ELR (cell line): Measurements from ENCODE around the gene MAGI2.

Experiments used
- DNase-seq: peaks from one replicate; pipeline ENCODE4 v3.0.0-alpha.2; 2015; ENCODE audit warnings: low read depth

Gene MAGI2

DNA sequence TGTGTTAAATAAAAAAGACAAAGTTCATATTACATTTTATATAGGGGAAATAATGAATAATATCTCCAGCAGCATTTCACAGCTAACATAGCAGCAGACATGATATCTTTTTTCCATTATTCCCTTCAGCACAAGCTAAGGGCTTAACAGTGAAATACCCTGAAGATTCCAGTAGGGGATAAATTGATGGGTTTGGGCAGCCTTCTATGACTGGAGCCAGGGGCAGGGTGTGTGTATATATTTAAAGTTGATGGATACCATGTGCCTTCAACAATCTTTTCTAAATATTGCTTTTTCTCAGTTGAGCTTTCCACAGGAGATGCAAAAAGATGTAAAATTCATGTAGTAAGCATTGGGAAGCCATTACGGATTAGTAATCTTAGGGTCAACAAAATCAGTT, 151.2 kb downstream of the MAGI2 start:
- no peak for DNase-seq

DNA sequence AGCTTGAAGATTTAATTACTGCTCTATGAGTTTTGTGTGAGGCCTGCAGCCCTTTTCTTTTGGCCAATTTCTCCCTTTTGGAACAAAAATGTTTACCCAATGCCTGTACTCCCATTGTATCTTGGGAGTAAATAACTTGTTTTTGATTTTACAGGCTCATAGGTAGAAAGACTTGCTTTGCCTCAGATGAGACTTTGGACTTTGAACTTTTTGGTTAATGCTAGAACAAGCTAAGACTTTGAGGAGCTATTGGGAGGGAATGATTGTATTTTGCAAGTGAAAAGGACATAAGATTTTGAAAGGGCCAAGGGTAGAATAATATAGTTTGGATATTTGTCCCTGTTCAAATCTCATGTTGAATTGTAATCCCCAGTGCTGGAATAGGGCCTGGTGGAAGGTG, 152.0 kb downstream of the MAGI2 start:
- DNase-seq: no peak

DNA sequence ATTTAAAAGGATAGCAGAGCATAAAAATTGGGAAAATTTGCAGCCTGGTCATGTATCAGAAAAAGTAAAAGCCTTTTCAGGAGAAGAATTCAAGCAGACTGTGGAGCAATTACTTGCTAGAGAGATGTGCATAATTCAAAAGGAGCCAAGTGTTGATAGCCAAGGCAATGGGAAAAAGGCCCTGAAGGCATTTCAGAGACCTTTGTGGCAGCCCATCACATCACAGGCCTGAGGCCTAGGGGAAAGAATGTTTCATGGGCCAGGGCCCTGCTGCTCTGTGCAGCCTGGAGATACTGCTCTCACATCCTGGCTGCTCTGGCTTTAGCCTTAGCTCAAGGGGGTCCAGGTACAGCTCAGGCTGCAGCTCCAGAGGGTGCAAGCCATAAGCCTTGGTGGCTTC, 152.9 kb downstream of the MAGI2 start:
- no peak for DNase-seq

- peak; percentile 60 for DNase-seq
Observed at GRCh38 chr7:79298145-79298760, 155.2 kb downstream of the MAGI2 start.

DNA sequence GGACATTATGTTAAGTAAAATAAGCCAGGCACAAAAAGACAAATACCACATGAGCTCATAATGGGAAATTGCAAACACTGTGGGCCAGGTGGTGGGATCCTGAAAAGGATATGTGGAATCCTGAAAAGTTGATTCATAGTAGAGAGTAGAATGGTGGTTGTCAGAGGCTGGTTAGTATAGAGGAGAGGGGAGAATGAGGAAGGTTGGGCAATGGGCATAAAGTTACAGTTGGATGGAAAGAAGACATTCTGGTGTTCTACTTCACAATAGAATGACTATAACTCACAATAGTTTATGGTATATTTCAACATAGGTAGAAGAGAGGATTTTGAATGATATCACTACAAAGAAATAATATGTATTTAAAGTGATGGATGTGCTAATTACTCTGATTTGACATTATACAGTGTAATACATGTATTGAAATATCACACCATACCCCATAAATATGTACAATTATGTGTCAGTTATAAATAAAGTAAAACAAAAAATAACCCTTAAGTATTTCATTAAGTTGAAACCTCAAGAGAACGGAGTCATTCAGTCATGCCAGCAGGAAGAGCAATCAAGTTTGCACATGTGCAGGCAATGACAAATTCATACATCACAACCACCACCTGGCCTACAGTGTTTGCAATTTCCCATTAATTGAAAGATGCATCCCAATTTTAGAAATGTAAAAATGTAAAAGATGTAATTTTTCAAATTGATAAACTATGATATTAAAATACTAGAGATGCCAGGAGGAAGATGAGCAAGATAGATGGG, 156.7 kb downstream of the MAGI2 start:
- peak; percentile 32 for DNase-seq

GRCh38 chr7:79293655-79294142, 159.8 kb downstream of the MAGI2 start:
- peak; percentile 61 for DNase-seq

DNA sequence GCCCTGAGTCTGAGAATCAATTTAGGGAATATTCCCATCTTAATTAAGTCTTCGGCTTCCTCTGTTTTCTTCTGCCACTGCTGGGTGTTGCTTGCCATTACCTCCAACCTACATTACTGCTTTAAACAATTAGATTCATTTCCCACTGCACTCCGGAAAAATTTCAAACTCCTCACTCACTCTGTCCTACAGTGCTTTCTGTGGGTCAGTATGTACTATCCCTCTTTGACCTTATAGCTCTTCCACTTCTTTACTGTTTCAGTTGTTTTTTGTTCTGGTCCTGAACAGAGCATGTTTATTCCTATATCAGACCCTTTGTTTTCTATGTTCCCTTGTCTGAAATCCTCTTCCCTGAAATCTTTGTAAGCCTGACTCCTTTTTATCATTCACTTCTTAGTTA, 160.6 kb downstream of the MAGI2 start:
- DNase-seq: no peak

DNA sequence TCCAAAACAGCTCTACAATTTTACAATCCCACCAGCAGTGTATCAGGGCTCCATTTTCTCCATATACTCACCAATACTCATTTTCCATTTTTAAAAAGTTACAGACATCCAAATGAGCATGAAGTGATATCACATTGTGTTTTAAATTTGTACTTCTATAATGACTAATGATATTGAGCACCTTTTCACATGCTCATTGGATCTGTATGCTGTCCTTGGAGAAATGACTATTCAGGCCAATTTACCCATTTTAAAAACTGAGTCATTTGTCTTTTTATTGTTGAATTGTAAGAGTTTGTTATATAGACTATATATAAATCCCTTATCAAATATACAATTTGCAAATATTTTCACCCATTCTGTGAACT, 162.0 kb downstream of the MAGI2 start:
- peak; percentile 40 for DNase-seq

GRCh38 chr7:79290841-79291497, 162.5 kb downstream of the MAGI2 start:
- DNase-seq: peak; percentile 78

GRCh38 chr7:79290398-79290797, 163.1 kb downstream of the MAGI2 start:
- no peak for DNase-seq

- DNase-seq: no peak
Observed at GRCh38 chr7:79288655-79289054, 164.8 kb downstream of the MAGI2 start.

DNA sequence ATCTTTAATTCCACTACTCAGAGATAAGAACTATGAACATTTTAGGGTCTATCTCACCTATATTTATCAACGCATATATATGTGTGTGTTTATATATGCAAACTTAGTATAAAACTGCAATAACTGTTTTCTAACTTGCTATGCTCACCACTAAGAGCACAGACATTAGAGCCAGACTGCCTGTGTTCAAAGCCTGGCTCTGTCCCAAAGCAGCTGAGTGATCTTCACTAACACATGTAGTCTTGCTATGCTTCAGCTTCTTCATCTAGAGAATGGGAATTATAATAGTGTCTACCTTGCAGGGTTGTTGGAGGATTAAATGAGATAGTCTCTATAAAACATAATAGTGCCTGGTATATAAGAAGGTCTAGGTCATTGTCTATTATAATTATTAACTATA, 165.5 kb downstream of the MAGI2 start:
- DNase-seq: no peak

- DNase-seq: no peak
Observed at GRCh38 chr7:79286181-79286580, 167.3 kb downstream of the MAGI2 start.

GRCh38 chr7:79285756-79286155, 167.7 kb downstream of the MAGI2 start:
- no peak for DNase-seq

- peak; percentile 26 for DNase-seq
Observed at GRCh38 chr7:79284211-79284610, 169.3 kb downstream of the MAGI2 start.

GRCh38 chr7:79282882-79283602, 170.4 kb downstream of the MAGI2 start:
- peak; percentile 89 for DNase-seq

GRCh38 chr7:79282070-79282694, 171.3 kb downstream of the MAGI2 start:
- DNase-seq: peak; percentile 81

- DNase-seq: peak; percentile 16
Observed at GRCh38 chr7:79281426-79281825, 172.0 kb downstream of the MAGI2 start.

DNA sequence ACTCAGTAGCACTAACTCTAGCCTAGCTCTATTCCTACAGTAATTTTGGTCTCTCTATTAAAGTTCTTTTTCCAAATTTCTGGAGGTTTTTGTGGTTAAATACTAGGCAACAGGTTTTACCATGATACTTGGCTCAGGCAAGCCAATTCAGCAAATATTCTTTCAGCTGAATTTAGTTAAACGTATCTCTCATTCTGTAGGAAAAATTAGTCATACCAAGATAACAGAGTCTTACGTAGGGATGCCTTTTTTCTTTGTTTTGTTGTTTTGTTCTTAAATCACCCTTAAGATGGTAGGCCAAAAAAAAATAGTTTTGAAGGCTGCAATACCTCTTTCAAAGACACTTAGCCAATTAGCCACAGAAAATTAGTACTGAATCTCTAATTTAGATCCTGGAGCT, 180.5 kb downstream of the MAGI2 start:
- no peak for DNase-seq

GRCh38 chr7:79272066-79272669, 181.3 kb downstream of the MAGI2 start:
- DNase-seq: peak; percentile 67

DNA sequence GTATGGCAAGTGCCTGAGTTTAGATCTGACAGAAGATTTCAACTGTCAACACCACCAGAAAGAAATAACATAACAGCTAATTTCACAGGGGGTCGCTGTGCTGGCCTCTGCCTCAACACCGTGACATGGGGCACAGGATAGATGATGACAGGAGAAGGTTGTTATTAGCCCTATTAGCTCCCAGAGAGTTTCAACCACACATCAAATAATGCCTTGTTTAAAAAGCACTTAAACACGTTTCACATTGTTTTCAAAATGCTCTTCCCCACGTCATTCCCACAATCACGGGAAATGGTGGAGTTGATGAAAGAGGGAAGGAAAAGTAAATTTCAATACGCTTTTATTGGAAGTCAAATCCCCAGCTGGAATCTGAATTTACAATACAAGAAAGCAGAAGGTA, 184.7 kb downstream of the MAGI2 start:
- DNase-seq: no peak

GRCh38 chr7:79258826-79259225, 194.6 kb downstream of the MAGI2 start:
- DNase-seq: no peak
